HepG2 (cell line): ENCODE measurements around the gene NDUFS6. TPM values are rescaled to one million over a fixed set of nuclear protein-coding genes. Genes with fewer than 3 reads are reported as not detected.

ENCODE experiments used
- ATAC-seq: fragments of 200-7000 bp; cut with Tn5 transposase; 3 replicates; pipeline ENCODE4 v1.9.1; 2020; ENCODE audit warnings: mild to moderate bottlenecking, moderate library complexity
- BruUV-seq: library from RNA; stranded (reverse); fragments of 400-500 nt; replicated peaks from 2 replicates; lab custom pipeline; 2021; lab: Mats Ljungman, UMichigan
- CTCF ChIA-PET: fragments of 300-600 bp; formaldehyde crosslinking; extraction: SDS; loops from one replicate; lab custom pipeline; 2021; ENCODE audit warnings: low total read pairs, inconsistent platforms, low intra/inter-chr PET ratio; lab: Yijun Ruan, JAX
- POLR2A ChIA-PET: fragments of 350-600 bp; sonication (Branson Sonifier 250); formaldehyde crosslinking; loops from one replicate; lab custom pipeline; 2020; ENCODE audit warnings: antibody characterized with exemption, inconsistent platforms; lab: Yijun Ruan, JAX
- DNase-seq: peaks from one replicate; pipeline ENCODE4 v3.0.0-alpha.2; 2015; ENCODE audit warnings: low spot score
- FAIRE-seq: peaks from 3 replicates; lab custom pipeline; 2011; peaks lifted over from hg19 to GRCh38; lab: Jason Lieb, UNC
- H2AFZ ChIP-seq: one replicate; pipeline ENCODE4 v1.6.1; 2011; ENCODE audit warnings: low read length, inconsistent platforms
- H3K27ac ChIP-seq: fragments of 300-600 bp; 3 replicates; pipeline ENCODE4 v1.8.0; 2011; ENCODE audit warnings: mixed run types, mild to moderate bottlenecking, mixed read lengths, low read length, inconsistent platforms; ENCODE audit not compliant: insufficient read depth; ENCODE audit errors: extremely low read length
- H3K27me3 ChIP-seq, 2 experiments: fragments of 200-600 bp in 1 of 2; 2 replicates in 1 of 2; 3 replicates in 1 of 2; pipeline versions ENCODE4 v1.6.0 to v1.8.0; 2011; ENCODE audit warnings: low read length in 2 of 2, mild to moderate bottlenecking in 2 of 2, moderate library complexity in 2 of 2, inconsistent platforms in 1 of 2; ENCODE audit not compliant: insufficient read depth in 2 of 2, control insufficient read depth in 1 of 2
- H3K36me3 ChIP-seq, 2 experiments: fragments of 200-600 bp in 1 of 2; replicated peaks in 1 of 2; 2 replicates in 1 of 2; 3 replicates in 1 of 2; pipeline versions ENCODE4 v1.5.1 to v1.8.0; 2011; ENCODE audit warnings: low read length in 2 of 2, inconsistent platforms in 1 of 2; ENCODE audit not compliant: insufficient read depth in 2 of 2, control insufficient read depth in 1 of 2
- H3K4me1 ChIP-seq: 2 replicates; pipeline ENCODE4 v1.5.1; 2012; ENCODE audit warnings: low read length, inconsistent platforms; ENCODE audit not compliant: insufficient read depth
- H3K4me2 ChIP-seq: 2 replicates; pipeline ENCODE4 v1.6.0; 2011; ENCODE audit warnings: low read depth, low read length, inconsistent platforms
- H3K4me3 ChIP-seq, 3 experiments: fragments of 200-600 bp in 1 of 3; sonication (generic), shearing (Covaris generic) in 1 of 3; replicated peaks in 1 of 3; 2 replicates each; pipeline ENCODE4 v1.5.1; 2011 to 2016; ENCODE audit warnings: low read length in 3 of 3, inconsistent platforms in 2 of 3, low read depth in 2 of 3, mild to moderate bottlenecking in 2 of 3, control low read depth in 1 of 3, mixed read lengths in 1 of 3; ENCODE audit not compliant: insufficient read depth in 1 of 3
- H3K79me2 ChIP-seq: one replicate; pipeline ENCODE4 v1.6.1; 2011; ENCODE audit warnings: low read length, inconsistent platforms; ENCODE audit not compliant: insufficient read depth
- H3K9ac ChIP-seq: 2 replicates; pipeline ENCODE4 v1.6.0; 2011; ENCODE audit warnings: mild to moderate bottlenecking, low read depth, low read length, inconsistent platforms; ENCODE audit not compliant: insufficient read depth
- H3K9me3 ChIP-seq: 2 replicates; pipeline ENCODE4 v1.5.1; 2012; ENCODE audit warnings: mild to moderate bottlenecking, low read length
- H4K20me1 ChIP-seq: 2 replicates; pipeline ENCODE4 v1.6.0; 2011; ENCODE audit warnings: inconsistent platforms, mild to moderate bottlenecking, low read length, moderate library complexity; ENCODE audit not compliant: insufficient read depth
- DNMT1 ChIP-seq: sonication (generic); formaldehyde crosslinking; IDR thresholded peaks from 2 replicates; pipeline ENCODE4 v1.5.1; 2020; ENCODE audit warnings: mild to moderate bottlenecking, missing genetic modification reagents
- TOE1 ChIP-seq: sonication (generic); formaldehyde crosslinking; IDR thresholded peaks from 2 replicates; pipeline ENCODE4 v1.4.0; 2020; ENCODE audit warnings: mild to moderate bottlenecking, missing genetic modification reagents
- ZNF788 ChIP-seq: sonication (generic); formaldehyde crosslinking; IDR thresholded peaks from 2 replicates; pipeline ENCODE4 v1.5.0; 2020; ENCODE audit warnings: mild to moderate bottlenecking, missing genetic modification reagents, borderline replicate concordance
- WGBS: methylation state at CpG from one replicate; pipeline ENCODE4 v1.1.6; 2017; ENCODE audit warnings: low lambda C conversion rate; 5-methylcytosine and 5-hydroxymethylcytosine counted together
- in situ Hi-C: cut with HindIII; loops from 2 replicates; pipeline ENCODE4 v1.10.0; 2017; ENCODE audit warnings: low pct_unique_long_range_greater_than_20kb; ENCODE audit not compliant: extremely low pct_ligation_motif_present
- intact Hi-C: fragments of 100-400 bp; cut with micrococcal nuclease; formaldehyde crosslinking; loops from one replicate; pipeline ENCODE4 v1.10.0; 2022; ENCODE audit not compliant: unreplicated experiment
- polyA plus RNA-seq, 8 experiments: library from polyadenylated mRNA; depleted of rRNA in 3 of 8; stranded (reverse) in 7 of 8; unstranded in 1 of 8; fragments of >200 nt; fragmentation: Illumina TruSeq in 4 of 8; extraction: Trizol in 4 of 8; gene quantifications; 2 replicates each; pipeline versions ENCODE4 v1.2.1 to v1.2.3, GENCODE V29; 2011 to 2016; ENCODE audit warnings: low read depth in 4 of 8, missing spikeins in 1 of 8, mixed read lengths in 1 of 8; ENCODE audit not compliant: insufficient read depth in 1 of 8
- total RNA-seq, 5 experiments: library from RNA; depleted of rRNA; stranded (reverse); fragments of >200 nt; fragmentation: Illumina TruSeq; extraction: Trizol; gene quantifications; 2 replicates each; pipeline ENCODE4 v1.2.3, GENCODE V29; 2016; ENCODE audit warnings: low read depth in 1 of 5
- TF ChIP-seq, protein P1 (sequence below): sonication (generic); formaldehyde crosslinking; IDR thresholded peaks from 2 replicates; pipeline ENCODE4 v1.4.0; 2020; ENCODE audit warnings: missing genetic modification reagents, borderline replicate concordance
- TF ChIP-seq, protein P2 (sequence below): IDR thresholded peaks from 2 replicates; pipeline ENCODE4 v1.6.1; 2016; ENCODE audit warnings: mild to moderate bottlenecking, missing biosample characterization, missing genetic modification reagents
- TF ChIP-seq, protein P3 (sequence below): sonication (generic); formaldehyde crosslinking; IDR thresholded peaks from 2 replicates; pipeline ENCODE4 v1.4.0; 2020; ENCODE audit warnings: missing genetic modification reagents
- TF ChIP-seq, protein P4 (sequence below): sonication (generic); formaldehyde crosslinking; IDR thresholded peaks from 2 replicates; pipeline ENCODE4 v1.4.0; 2020; ENCODE audit warnings: missing genetic modification reagents
- TF ChIP-seq, protein P5 (sequence below): sonication (generic); formaldehyde crosslinking; conservative IDR thresholded peaks from 2 replicates; pipeline ENCODE4 v1.8.1; 2023; ENCODE audit warnings: missing genetic modification reagents
- TF ChIP-seq, protein P6 (sequence below), 2 experiments: IDR thresholded peaks; 2 replicates each; pipeline ENCODE4 v1.6.1; 2011 to 2012; ENCODE audit warnings: low read length in 2 of 2, borderline replicate concordance in 1 of 2, low read depth in 1 of 2, mild to moderate bottlenecking in 1 of 2, moderate library complexity in 1 of 2

The NDUFS6 gene
- total and polyA plus RNA-seq, 2 of the 13 experiments (the other 11 are each of a cell fraction or from before 2014, with no cell fraction given): 23.7 to 50.4 TPM

DNA sequence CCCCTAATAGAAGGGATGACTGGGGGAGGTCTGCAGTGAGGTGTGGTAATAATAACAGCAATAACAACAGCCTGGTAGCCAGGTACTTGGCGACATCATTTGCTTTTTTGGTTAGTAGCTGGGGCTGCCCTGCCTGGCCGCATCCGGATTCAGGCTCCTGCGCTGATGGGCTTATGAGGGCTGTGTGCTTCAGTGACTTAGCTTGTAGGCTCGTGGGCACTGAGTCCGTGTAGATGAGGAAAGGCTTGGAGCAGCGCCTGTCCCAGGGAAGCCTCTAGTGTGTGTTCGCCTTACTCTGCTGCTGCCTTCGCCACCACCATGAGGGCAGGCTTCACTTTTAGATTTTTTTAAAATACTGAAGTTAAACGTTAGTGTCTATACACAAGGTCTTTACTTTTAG is 4.5 kb downstream of the NDUFS6 start:
- Histone ChIP-seq H4K20me1 (peaks cover 12% of the 10 kb centered on the region; the same call in 1 of the 2 replicates), H3K9me3 (no peaks in the 10 kb centered on the region), H3K4me2 (no peak overlapping the region), H3K27ac (no peak overlapping the region), H3K27me3 (no peaks in the 10 kb centered on the region; a peak in 1 of 5 replicates), H3K4me1 (peaks cover 18% of the 10 kb centered on the region), H3K9ac (no peak overlapping the region), H2AFZ (no peak overlapping the region), H3K4me3 (no peak overlapping the region), H3K36me3 (peaks cover 25 to 77% of the 10 kb centered on the region in 2 experiments), H3K79me2 (peaks cover 40% of the 10 kb centered on the region)
- FAIRE-seq: no peak
- in situ Hi-C loops (no loop called here), intact Hi-C loops (no loop called here)
- 97% methylated on average over 10 of the region's 10 CpGs for WGBS
- BruUV-seq: no TSS peak
- ChIA-PET POLR2A (no interaction called here), CTCF (no interaction called here)
- no peak for DNase-seq
- ATAC-seq: no peak
- TF ChIP-seq, protein P1, sequence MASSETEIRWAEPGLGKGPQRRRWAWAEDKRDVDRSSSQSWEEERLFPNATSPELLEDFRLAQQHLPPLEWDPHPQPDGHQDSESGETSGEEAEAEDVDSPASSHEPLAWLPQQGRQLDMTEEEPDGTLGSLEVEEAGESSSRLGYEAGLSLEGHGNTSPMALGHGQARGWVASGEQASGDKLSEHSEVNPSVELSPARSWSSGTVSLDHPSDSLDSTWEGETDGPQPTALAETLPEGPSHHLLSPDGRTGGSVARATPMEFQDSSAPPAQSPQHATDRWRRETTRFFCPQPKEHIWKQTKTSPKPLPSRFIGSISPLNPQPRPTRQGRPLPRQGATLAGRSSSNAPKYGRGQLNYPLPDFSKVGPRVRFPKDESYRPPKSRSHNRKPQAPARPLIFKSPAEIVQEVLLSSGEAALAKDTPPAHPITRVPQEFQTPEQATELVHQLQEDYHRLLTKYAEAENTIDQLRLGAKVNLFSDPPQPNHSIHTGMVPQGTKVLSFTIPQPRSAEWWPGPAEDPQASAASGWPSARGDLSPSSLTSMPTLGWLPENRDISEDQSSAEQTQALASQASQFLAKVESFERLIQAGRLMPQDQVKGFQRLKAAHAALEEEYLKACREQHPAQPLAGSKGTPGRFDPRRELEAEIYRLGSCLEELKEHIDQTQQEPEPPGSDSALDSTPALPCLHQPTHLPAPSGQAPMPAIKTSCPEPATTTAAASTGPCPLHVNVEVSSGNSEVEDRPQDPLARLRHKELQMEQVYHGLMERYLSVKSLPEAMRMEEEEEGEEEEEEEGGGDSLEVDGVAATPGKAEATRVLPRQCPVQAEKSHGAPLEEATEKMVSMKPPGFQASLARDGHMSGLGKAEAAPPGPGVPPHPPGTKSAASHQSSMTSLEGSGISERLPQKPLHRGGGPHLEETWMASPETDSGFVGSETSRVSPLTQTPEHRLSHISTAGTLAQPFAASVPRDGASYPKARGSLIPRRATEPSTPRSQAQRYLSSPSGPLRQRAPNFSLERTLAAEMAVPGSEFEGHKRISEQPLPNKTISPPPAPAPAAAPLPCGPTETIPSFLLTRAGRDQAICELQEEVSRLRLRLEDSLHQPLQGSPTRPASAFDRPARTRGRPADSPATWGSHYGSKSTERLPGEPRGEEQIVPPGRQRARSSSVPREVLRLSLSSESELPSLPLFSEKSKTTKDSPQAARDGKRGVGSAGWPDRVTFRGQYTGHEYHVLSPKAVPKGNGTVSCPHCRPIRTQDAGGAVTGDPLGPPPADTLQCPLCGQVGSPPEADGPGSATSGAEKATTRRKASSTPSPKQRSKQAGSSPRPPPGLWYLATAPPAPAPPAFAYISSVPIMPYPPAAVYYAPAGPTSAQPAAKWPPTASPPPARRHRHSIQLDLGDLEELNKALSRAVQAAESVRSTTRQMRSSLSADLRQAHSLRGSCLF (CRISPR knock-in tag): no peak
- TF ChIP-seq, protein P2, sequence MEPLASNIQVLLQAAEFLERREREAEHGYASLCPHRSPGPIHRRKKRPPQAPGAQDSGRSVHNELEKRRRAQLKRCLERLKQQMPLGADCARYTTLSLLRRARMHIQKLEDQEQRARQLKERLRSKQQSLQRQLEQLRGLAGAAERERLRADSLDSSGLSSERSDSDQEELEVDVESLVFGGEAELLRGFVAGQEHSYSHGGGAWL (CRISPR knock-in tag): no peak
- TF ChIP-seq TOE1 (no peak), ZNF788 (CRISPR knock-in tag) (no peak), DNMT1 (CRISPR knock-in tag) (no peak)
- TF ChIP-seq, protein P3, sequence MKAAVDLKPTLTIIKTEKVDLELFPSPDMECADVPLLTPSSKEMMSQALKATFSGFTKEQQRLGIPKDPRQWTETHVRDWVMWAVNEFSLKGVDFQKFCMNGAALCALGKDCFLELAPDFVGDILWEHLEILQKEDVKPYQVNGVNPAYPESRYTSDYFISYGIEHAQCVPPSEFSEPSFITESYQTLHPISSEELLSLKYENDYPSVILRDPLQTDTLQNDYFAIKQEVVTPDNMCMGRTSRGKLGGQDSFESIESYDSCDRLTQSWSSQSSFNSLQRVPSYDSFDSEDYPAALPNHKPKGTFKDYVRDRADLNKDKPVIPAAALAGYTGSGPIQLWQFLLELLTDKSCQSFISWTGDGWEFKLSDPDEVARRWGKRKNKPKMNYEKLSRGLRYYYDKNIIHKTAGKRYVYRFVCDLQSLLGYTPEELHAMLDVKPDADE (CRISPR knock-in tag): no peak
- TF ChIP-seq, protein P4, sequence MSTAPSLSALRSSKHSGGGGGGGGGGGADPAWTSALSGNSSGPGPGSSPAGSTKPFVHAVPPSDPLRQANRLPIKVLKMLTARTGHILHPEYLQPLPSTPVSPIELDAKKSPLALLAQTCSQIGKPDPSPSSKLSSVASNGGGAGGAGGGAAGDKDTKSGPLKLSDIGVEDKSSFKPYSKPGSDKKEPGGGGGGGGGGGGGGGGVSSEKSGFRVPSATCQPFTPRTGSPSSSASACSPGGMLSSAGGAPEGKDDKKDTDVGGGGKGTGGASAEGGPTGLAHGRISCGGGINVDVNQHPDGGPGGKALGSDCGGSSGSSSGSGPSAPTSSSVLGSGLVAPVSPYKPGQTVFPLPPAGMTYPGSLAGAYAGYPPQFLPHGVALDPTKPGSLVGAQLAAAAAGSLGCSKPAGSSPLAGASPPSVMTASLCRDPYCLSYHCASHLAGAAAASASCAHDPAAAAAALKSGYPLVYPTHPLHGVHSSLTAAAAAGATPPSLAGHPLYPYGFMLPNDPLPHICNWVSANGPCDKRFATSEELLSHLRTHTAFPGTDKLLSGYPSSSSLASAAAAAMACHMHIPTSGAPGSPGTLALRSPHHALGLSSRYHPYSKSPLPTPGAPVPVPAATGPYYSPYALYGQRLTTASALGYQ (CRISPR knock-in tag): no peak
- TF ChIP-seq, protein P5, sequence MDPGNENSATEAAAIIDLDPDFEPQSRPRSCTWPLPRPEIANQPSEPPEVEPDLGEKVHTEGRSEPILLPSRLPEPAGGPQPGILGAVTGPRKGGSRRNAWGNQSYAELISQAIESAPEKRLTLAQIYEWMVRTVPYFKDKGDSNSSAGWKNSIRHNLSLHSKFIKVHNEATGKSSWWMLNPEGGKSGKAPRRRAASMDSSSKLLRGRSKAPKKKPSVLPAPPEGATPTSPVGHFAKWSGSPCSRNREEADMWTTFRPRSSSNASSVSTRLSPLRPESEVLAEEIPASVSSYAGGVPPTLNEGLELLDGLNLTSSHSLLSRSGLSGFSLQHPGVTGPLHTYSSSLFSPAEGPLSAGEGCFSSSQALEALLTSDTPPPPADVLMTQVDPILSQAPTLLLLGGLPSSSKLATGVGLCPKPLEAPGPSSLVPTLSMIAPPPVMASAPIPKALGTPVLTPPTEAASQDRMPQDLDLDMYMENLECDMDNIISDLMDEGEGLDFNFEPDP (CRISPR knock-in tag): no peak
- TF ChIP-seq, protein P6, sequence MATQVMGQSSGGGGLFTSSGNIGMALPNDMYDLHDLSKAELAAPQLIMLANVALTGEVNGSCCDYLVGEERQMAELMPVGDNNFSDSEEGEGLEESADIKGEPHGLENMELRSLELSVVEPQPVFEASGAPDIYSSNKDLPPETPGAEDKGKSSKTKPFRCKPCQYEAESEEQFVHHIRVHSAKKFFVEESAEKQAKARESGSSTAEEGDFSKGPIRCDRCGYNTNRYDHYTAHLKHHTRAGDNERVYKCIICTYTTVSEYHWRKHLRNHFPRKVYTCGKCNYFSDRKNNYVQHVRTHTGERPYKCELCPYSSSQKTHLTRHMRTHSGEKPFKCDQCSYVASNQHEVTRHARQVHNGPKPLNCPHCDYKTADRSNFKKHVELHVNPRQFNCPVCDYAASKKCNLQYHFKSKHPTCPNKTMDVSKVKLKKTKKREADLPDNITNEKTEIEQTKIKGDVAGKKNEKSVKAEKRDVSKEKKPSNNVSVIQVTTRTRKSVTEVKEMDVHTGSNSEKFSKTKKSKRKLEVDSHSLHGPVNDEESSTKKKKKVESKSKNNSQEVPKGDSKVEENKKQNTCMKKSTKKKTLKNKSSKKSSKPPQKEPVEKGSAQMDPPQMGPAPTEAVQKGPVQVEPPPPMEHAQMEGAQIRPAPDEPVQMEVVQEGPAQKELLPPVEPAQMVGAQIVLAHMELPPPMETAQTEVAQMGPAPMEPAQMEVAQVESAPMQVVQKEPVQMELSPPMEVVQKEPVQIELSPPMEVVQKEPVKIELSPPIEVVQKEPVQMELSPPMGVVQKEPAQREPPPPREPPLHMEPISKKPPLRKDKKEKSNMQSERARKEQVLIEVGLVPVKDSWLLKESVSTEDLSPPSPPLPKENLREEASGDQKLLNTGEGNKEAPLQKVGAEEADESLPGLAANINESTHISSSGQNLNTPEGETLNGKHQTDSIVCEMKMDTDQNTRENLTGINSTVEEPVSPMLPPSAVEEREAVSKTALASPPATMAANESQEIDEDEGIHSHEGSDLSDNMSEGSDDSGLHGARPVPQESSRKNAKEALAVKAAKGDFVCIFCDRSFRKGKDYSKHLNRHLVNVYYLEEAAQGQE (IDR thresholded peaks at IDR 0.05; ENCODE audit: borderline replicate concordance in 1 of 2, low read depth in 1 of 2, low read length in 2 of 2): no peak
